GM15510 (cell line): Measurements from ENCODE around the gene RNF11.

ENCODE experiments used
- POLR2A ChIP-seq: IDR thresholded peaks from 3 replicates; pipeline ENCODE4 v1.6.1; 2011; ENCODE audit warnings: borderline replicate concordance; ENCODE audit not compliant: insufficient read length; ENCODE audit errors: extremely low read depth

Gene RNF11

GRCh38 chr1:51280321-51280978, 44.4 kb downstream of the RNF11 start:
- TF ChIP-seq POLR2A, result no peak

GRCh38 chr1:51281807-51282206, 45.7 kb downstream of the RNF11 start:
- TF ChIP-seq POLR2A, result no peak

GRCh38 chr1:51282605-51283004, 46.5 kb downstream of the RNF11 start:
- no peak for TF ChIP-seq POLR2A

- TF ChIP-seq POLR2A, result no peak
Observed at GRCh38 chr1:51283979-51284378, 47.9 kb downstream of the RNF11 start.

- no peak for TF ChIP-seq POLR2A
Observed at GRCh38 chr1:51284487-51284954, 48.4 kb downstream of the RNF11 start.

- no peak for TF ChIP-seq POLR2A
Observed at GRCh38 chr1:51285055-51285454, 49.0 kb downstream of the RNF11 start.

- TF ChIP-seq POLR2A, result no peak
Observed at GRCh38 chr1:51287966-51288365, 51.9 kb downstream of the RNF11 start.

GRCh38 chr1:51288578-51288977, 52.5 kb downstream of the RNF11 start:
- no peak for TF ChIP-seq POLR2A

- TF ChIP-seq POLR2A, result no peak
Observed at GRCh38 chr1:51289676-51290488, 53.8 kb downstream of the RNF11 start.

- no peak for TF ChIP-seq POLR2A
Observed at GRCh38 chr1:51290489-51290847, 54.4 kb downstream of the RNF11 start.

- TF ChIP-seq POLR2A, result no peak
Observed at GRCh38 chr1:51293898-51294515, 57.9 kb downstream of the RNF11 start.

GRCh38 chr1:51294566-51295184, 58.6 kb downstream of the RNF11 start:
- TF ChIP-seq POLR2A, result no peak

GRCh38 chr1:51295926-51296325, 59.9 kb downstream of the RNF11 start:
- TF ChIP-seq POLR2A, result no peak

GRCh38 chr1:51296383-51297357, 60.6 kb downstream of the RNF11 start:
- TF ChIP-seq POLR2A, result peak; percentile 36
